Measurements from ENCODE around the gene MEGF8.
"Not testable (repeated sequence)": the region's sequence is repeated elsewhere in the genome, so short reads cannot be mapped to it uniquely, and the experiment has no call there.

The MEGF8 gene

GRCh38 chr19:42334697-42335373 is 9.4 kb downstream of the MEGF8 start:
- no peak for DNase-seq

DNA sequence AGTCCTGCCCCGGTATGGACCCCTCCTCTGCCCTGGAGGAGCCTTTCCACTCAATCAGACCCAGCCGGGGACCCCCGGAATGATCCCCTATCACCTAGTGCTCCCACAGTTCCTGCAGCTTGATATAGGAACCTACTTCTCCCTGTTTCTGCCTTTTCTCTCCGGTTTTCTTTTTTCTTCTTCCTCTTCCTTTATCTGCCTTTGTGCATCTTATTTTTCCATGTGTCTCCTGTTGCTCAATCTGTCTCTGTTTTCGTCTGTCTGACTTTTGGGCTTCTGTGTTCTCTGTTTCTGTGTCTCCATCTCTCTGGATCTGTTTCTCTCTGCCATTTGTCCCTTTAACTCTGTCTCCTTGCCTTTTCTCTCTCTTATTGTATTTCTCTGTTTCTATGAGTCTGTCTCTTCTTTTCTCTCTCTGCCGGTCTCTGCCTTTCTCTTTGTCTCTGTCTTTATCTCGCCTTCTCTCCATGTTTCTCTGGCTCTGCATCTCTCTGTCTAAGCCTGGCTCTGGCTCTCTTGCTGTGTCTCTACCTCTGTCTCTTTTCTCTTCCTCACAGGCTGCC is 10.0 kb downstream of the MEGF8 start:
- DNase-seq: no peak

- DNase-seq: no peak
Observed at GRCh38 chr19:42335971-42336370, 10.5 kb downstream of the MEGF8 start.

GRCh38 chr19:42339126-42339860 is 13.9 kb downstream of the MEGF8 start:
- not testable (repeated sequence) for DNase-seq

DNA sequence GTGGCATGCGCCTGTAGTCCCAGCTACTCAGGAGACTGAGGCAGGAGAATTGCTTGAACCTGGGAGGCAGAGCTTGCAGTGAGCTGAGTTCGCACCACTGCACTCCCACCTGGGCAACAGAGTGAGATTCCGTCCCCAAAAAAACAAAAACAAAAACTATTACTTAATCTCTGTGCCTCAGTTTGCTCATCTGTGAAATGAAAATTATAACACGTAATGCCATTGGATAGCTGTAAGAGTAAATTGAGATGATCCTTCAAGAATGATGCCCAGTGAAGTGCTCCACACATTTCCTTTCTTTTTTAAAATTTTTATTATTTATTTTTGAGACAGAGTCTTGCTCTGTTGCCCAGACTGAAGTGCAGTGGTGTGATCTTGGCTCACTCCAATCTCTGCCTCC is 14.5 kb downstream of the MEGF8 start:
- not testable (repeated sequence) for DNase-seq

DNA sequence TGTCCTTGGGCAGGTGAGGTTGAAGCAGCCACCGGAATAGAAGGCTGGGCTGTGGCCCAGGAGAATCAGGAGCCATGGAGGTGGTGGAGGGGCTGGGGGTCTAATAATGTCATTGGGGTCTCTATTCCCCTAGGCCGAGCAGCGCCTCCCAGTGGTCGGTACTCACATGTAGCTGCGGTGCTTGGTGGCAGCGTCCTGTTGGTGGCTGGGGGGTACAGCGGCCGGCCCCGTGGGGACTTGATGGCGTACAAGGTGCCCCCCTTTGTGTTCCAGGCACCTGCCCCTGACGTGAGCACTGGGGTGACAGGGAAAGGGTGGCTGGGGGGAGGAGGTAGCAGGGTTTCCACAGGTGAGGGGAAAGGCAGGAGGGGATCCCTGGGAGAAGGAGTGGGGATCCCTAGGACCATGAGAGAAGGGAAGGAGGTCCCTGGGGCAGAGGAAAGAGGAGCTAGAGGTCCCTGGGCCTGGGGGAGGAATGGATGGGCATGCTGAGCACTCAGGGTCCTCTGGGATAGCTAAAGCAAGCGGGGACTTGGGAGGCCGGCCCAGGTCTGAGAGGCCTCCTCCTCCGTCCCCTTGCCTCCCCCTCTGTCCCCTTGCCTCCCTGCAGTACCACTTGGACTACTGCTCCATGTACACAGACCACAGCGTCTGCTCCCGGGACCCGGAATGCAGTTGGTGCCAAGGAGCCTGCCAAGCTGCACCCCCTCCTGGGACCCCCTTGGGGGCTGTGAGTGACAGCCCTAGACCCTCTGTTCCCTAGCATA is 18.1 kb downstream of the MEGF8 start:
- no peak for DNase-seq

DNA sequence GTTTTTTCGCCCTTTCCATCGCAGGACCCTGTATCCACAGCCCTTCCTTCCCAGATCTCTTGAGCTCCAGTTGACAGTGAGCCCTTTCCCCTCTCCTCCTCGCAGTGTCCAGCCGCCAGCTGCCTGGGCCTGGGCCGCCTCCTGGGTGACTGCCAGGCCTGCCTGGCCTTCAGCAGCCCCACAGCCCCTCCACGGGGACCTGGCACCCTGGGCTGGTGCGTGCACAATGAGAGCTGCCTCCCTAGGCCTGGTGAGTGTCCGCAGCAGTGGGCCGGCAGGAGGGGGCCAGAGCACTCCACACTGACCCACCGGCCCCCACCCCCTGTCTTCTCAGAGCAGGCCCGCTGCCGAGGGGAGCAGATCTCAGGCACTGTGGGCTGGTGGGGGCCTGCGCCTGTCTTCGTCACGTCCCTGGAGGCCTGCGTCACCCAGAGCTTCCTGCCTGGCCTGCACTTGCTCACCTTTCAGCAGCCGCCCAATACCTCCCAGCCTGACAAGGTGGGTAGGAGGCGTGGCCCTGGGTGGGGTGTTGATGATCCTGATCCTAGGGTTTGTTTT is 19.0 kb downstream of the MEGF8 start:
- DNase-seq: no peak

DNA sequence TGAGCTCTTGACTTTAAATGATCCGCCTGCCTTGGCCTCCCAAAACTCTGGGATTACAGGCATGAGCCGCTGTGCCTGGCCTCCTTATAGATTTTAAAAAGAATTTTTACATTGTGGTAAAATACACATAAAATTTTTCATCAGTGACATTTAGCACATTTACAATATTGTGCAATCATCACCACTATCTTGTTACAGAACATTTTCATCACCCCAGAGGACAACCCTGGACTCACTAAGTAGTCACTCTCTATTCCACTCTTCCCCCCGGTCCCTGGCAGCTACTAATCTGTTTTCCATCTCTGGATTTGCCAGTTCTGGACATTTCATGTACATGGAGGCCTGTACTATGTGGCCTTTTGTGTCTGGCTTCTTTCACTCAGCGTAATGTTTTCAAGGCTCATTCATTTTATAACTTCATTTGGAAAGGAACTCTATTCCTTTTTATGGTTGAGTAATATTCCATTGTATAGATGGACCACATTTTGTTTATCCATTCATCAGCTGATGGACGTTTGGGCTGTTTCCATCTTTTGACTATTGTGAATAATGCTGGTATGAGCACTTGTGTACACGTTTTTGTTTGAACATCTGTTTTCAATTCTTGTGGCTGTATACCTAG is 19.9 kb downstream of the MEGF8 start:
- no peak for DNase-seq

DNA sequence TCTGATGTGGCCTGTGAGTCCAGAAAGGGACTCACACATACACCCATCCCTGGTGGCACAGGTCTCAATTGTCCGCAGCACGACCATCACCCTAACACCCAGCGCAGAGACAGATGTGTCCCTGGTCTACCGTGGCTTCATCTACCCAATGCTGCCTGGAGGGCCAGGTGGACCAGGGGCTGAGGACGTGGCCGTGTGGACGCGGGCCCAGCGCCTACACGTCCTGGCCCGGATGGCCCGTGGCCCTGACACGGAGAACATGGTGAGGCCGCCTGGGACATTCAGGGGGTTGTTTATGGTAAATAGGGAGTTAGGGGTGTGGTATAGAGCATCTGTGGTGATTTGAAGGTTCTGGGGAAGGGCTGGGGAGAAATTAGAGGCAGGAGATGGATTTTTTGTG is 22.8 kb downstream of the MEGF8 start:
- DNase-seq: no peak

- DNase-seq: no peak
Observed at GRCh38 chr19:42349378-42350107, 24.1 kb downstream of the MEGF8 start.

DNA sequence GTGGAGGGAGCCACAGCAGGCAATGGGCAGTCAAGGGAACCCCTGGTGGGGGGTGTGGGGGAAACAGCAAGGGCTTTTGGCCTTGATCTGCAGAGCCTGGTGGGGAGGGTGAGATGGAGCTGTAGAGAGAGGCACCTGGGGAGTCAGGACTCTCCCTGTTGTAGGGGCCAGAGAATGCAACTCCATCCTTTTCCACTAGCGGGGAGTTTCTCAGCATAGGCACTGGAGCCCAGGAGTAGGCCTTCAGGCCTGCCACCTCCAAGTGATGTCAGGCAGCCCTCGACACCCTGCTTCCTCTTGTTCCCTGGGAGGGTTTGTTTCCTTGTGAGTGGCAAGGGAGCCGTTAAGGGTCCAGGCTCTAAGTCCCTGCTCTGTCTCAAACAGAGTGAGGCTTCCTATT is 25.0 kb downstream of the MEGF8 start:
- DNase-seq: no peak

GRCh38 chr19:42351079-42351735 is 25.8 kb downstream of the MEGF8 start:
- DNase-seq: no peak

GRCh38 chr19:42352301-42353259 is 27.1 kb downstream of the MEGF8 start:
- DNase-seq: peak; percentile 93

- DNase-seq: no peak
Observed at GRCh38 chr19:42353341-42354015, 28.0 kb downstream of the MEGF8 start.

DNA sequence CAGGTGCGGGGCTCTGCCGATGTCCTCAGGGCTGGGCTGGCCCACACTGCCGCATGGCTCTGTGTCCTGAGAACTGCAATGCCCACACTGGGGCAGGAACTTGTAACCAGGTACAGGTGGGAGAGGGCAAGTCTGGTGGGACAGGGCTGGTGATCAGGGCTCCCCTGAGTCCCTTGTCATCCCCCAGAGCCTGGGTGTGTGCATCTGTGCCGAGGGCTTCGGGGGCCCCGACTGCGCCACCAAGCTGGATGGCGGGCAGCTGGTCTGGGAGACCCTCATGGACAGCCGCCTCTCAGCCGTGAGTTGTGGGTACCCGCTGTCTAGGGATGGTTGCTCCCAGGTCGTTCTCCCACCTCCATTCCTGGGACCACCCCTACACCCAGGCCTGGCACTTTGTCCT is 30.5 kb downstream of the MEGF8 start:
- DNase-seq: no peak

DNA sequence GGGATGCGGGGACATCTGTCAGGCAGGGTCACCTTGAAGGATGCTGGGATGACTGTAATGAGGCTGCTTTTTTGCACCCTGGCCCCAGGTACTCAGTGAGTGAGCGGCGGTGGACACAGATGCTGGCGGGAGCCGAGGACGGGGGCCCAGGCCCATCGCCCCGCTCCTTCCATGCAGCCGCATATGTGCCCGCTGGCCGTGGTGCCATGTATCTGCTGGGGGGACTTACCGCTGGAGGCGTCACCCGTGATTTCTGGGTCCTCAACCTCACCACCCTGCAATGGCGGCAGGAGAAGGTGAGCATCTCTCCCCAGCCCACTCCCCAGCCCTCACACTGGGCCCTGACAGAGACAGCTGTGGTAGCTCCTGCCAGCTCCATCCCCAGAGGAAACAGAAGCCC is 31.3 kb downstream of the MEGF8 start:
- DNase-seq: no peak

DNA sequence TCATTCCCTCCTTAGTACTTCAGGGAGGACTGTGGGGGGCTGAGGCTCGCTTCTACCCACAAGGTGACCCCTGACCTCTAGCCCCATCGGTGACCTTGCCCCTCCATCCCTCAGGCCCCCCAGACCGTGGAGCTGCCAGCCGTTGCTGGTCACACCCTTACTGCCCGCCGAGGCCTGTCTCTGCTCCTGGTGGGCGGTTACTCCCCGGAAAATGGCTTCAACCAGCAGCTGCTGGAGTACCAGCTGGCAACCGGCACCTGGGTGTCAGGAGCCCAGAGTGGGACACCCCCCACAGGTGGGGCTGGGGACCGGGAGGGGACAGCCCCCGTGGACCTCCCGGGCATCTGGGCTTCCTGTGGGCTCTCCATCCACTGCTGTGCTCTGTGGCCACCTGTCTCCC is 31.9 kb downstream of the MEGF8 start:
- DNase-seq: no peak

- peak; percentile 2 for DNase-seq
Observed at GRCh38 chr19:42360787-42361544, 35.5 kb downstream of the MEGF8 start.

DNA sequence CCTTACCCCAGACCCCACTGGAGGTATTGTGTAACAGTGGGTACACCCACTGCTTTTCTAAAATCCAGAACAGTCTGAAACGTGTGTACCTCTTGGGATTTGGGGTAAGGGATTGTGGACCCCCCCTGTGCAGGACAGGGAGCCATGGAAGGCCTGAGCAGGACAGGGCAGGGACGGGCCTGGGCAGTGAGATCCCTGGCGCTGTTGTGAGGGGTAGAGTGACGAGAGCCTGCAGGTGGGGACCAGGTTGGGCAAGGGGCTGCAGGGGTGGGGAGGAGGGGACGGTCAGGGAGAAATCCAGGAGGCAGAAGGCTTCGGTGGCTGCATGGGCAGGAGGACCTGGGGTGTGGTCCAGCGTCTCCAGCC is 36.1 kb downstream of the MEGF8 start:
- no peak for DNase-seq

Data from NCI-H1105 (cell line).